G401 (cell line): ENCODE measurements around the gene HPS5. TPM values are rescaled to one million over a fixed set of nuclear protein-coding genes. Genes with fewer than 3 reads are reported as not detected.
"Not testable (repeated sequence)": the region's sequence is repeated elsewhere in the genome, so short reads cannot be mapped to it uniquely, and the experiment has no call there.

Experiments
- DNase-seq: peaks from one replicate; pipeline ENCODE4 v3.0.0-alpha.2; 2015; ENCODE audit warnings: low spot score
- in situ Hi-C: cut with HindIII; loops from 2 replicates; pipeline ENCODE4 v1.10.0; 2016; ENCODE audit warnings: low sequenced_read_pairs, mixed read lengths
- total RNA-seq: library from RNA; depleted of rRNA; stranded (reverse); fragments of >200 nt; shearing (Covaris generic); gene quantifications from 2 replicates; pipeline ENCODE4 v1.2.3, GENCODE V29; 2014

HPS5 gene
- total RNA-seq, 1 experiment from 2014 or later: 26.4 TPM

- in situ Hi-C loops: no loop called here
- no peak for DNase-seq
These were observed 39.3 kb downstream of the HPS5 start for GRCh38 chr11:18282626-18283025.

GRCh38 chr11:18280438-18281045 lies 41.4 kb downstream of the HPS5 start:
- DNase-seq: no peak
- in situ Hi-C loops: no loop called here

DNA sequence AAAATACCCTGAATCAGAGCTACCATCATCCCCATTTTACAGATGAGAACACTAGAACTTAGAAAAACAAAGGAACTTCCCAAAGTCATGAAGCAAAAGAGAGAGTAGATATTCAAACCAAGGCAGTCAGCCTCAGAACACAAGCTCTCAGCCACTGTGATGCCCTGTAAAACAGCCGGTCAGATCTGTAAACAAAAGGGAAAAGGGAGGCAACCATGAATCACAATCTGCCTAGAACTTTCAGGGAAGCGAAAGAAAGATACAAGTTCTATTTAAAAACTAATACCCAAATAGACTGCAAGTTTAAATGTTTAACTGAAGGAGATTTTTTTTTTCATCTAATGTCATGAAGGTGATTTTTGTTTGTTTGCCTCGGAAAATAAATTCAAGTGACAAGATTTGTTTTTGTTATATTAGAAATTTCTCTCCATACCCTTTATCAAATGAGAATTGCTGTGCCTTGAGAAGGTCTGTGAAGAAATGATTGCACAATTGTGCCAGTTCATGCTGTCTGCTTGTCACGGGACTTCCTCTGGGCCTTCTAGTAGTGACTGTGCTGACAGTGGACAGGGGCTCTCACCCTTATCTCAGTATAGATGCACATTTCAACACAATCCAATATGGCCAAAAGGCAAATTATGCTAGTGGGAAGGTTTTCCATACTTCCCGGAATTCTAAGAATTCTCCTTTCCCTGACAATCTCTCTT lies 44.2 kb downstream of the HPS5 start:
- DNase-seq: no peak
- in situ Hi-C loops: no loop called here

- DNase-seq: no peak
- in situ Hi-C loops: no loop called here
These were observed 50.7 kb downstream of the HPS5 start for GRCh38 chr11:18271206-18271605.

DNA sequence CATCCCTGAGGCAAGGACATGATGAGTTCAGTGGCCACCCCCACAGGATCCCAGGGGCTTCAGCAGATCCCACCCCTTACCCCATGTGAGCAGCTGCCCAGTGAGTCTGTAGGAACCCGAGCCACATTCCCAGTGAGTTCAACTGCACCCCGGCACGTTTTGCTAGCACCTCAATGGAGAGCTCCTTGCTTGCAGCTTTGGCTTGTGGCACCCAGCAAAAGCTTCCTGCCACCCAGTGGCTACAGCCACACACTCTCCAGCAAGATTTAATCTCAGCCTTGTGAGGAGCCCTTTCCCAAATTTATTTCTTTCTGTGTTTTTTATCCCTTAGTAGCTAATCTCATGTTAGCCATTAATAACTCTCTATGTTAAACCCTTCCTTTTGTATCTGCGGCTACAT lies 51.8 kb downstream of the HPS5 start:
- no peak for DNase-seq
- in situ Hi-C loops: no loop called here

- in situ Hi-C loops, DNase-seq: not testable (repeated sequence)
These were observed 52.7 kb downstream of the HPS5 start for GRCh38 chr11:18269252-18269651.

GRCh38 chr11:18267335-18268133 lies 54.4 kb downstream of the HPS5 start:
- in situ Hi-C loops, DNase-seq: not testable (repeated sequence)

- in situ Hi-C loops: no loop called here
- DNase-seq: no peak
These were observed 56.0 kb downstream of the HPS5 start, which contains the start of gene SAA1 for GRCh38 chr11:18265949-18266348. Gene SAA1 (plus strand): TSS chr11:18266264. CDS start chr11:18266888, 624 bp downstream.

GRCh38 chr11:18264677-18265555 lies 57.0 kb downstream of the HPS5 start:
- DNase-seq: no peak
- in situ Hi-C loops: no loop called here

- in situ Hi-C loops: no loop called here
- no peak for DNase-seq
These were observed 57.9 kb downstream of the HPS5 start for GRCh38 chr11:18264035-18264434.

GRCh38 chr11:18262681-18263350 lies 59.1 kb downstream of the HPS5 start:
- in situ Hi-C loops, DNase-seq: not testable (repeated sequence)

DNA sequence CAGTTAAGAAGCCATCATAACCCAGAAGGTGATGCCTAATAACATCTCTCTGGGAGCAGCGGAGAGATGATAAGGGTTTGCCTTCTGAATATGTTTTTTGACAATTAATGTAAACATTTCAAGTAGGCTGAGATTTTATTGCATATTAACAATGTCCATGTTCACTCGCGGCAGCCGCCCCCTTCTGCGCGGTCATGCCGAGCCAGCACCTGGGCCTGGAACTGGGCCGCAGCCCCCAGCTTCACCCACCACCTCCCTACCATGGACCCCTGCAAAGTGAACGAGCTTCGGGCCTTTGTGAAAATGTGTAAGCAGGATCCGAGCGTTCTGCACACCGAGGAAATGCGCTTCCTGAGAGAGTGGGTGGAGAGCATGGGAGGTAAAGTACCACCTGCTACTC lies 60.2 kb downstream of the HPS5 start:
- in situ Hi-C loops: no loop called here
- DNase-seq: no peak

DNA sequence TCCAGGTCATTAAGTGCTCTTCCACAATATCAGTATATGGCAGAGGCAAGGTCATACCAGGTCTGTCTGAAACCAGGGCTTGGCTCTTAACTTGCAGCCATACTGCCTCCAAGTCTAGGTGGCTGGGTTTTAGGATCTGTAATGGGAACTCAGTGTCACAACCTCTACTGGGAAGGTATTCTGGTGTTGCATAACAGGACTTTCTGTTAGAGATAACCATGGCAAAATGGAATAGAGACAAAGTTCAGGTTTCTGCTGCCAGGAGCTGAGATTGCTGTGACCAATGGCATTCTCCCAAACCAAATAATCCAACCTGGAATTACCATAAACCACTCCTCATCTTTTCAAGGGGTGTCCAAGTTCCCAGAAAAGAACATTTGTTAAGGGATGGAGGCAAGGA lies 62.7 kb downstream of the HPS5 start:
- in situ Hi-C loops: no loop called here

DNA sequence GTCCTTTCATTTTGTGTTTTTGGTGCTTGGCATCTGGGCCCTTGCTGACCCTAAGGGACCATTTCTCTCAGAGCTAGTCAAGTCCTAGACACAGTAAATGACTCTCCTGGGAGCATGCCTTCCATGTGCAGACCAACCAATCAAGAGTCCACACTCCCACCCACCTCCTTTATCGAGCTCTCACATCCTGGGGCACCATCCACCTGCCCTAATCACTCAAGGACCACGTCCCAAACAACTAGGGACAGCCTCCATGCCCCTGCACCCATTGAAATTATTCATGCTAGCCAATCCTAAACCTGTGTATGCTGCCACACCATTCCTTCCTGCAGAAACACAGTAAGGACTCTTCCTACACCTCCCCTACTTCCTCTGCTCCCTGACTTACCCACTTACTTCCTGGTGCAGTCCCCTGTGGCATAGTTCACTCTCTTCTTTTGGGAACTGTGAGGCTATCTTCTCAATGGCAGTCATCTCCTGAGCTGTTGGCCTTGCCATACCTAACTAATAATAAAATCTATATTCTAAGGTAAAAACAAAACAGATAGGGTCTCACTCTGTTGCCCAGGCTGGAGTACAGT lies 67.1 kb downstream of the HPS5 start:
- in situ Hi-C loops: no loop called here
- no peak for DNase-seq

More for the DNA sequence above, 62.7 kb downstream of the HPS5 start:
- no peak for DNase-seq

DNA sequence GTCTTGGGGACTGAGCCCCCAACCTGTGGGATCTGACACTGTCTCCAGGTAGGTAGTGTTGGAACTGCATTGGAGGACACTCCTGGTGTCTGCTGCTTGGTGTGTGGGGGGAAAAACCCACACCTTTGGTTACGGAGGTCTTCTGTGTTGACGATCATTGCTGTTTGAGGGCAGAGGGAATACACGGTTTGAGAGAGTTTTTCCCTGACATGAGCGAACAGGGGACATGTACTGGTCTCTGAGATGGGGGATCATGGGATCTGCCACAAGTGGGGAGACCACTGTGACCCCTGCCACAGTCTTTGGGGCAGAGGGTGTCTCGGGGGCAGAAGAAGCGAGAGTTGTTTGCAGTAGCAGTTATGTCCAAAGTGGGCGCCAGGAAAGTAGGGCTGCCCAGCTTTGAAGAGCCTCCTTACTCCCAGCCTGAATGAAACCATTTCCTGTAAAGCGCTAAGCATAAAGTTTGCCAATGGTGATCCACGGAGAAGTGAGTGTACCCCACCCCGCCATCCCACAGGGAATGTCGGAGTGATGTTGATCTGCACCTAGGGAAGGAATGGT lies 68.1 kb downstream of the HPS5 start:
- DNase-seq: no peak
- in situ Hi-C loops: no loop called here

GRCh38 chr11:18253233-18253632 lies 68.7 kb downstream of the HPS5 start:
- in situ Hi-C loops: no loop called here

GRCh38 chr11:18248561-18248960 lies 73.4 kb downstream of the HPS5 start, which contains the start of gene SAA2:
Gene SAA2 (minus strand): TSS chr11:18248668. CDS start chr11:18248011, 657 bp downstream.
- no peak for DNase-seq
- in situ Hi-C loops: no loop called here

More at GRCh38 chr11:18253233-18253632, 68.7 kb downstream of the HPS5 start:
- no peak for DNase-seq

DNA sequence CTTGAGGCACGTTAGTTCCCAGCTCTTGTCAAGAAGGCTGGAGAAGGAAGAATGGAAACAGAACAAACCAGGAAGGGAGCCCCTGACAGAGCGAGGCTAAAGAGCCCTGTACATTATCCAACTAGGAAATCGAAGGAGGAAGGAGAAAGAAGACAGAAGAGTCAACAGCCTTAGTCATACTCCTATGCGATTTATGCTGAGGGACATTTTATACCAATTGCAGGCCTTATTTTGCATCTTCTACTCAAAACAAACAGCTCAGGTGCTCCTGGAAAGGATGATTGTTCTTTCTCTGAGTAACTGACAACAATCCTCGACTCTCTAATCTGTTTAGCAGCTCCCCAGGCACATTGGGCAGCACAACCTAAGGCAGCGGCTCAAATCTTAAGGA lies 74.8 kb downstream of the HPS5 start:
- in situ Hi-C loops, DNase-seq: not testable (repeated sequence)
